SK-N-DZ (cell line): ENCODE data around the gene SNX19. TPM values are rescaled to one million over a fixed set of nuclear protein-coding genes. Genes with fewer than 3 reads are reported as not detected.
A peak's percentile ranks its signal among the peaks of the same experiment; 100 is the strongest.
"Not testable (repeated sequence)": the region's sequence is repeated elsewhere in the genome, so short reads cannot be mapped to it uniquely, and the experiment has no call there.

Experiments
- DNase-seq: peaks from one replicate; pipeline ENCODE4 v3.0.0-alpha.2; 2015; ENCODE audit warnings: low spot score
- polyA plus RNA-seq, 2 experiments: library from polyadenylated mRNA; depleted of rRNA; stranded (reverse); fragments of >200 nt; gene quantifications; 2 replicates each; pipeline ENCODE4 v1.2.3, GENCODE V29; 2014

SNX19 gene, protein sequence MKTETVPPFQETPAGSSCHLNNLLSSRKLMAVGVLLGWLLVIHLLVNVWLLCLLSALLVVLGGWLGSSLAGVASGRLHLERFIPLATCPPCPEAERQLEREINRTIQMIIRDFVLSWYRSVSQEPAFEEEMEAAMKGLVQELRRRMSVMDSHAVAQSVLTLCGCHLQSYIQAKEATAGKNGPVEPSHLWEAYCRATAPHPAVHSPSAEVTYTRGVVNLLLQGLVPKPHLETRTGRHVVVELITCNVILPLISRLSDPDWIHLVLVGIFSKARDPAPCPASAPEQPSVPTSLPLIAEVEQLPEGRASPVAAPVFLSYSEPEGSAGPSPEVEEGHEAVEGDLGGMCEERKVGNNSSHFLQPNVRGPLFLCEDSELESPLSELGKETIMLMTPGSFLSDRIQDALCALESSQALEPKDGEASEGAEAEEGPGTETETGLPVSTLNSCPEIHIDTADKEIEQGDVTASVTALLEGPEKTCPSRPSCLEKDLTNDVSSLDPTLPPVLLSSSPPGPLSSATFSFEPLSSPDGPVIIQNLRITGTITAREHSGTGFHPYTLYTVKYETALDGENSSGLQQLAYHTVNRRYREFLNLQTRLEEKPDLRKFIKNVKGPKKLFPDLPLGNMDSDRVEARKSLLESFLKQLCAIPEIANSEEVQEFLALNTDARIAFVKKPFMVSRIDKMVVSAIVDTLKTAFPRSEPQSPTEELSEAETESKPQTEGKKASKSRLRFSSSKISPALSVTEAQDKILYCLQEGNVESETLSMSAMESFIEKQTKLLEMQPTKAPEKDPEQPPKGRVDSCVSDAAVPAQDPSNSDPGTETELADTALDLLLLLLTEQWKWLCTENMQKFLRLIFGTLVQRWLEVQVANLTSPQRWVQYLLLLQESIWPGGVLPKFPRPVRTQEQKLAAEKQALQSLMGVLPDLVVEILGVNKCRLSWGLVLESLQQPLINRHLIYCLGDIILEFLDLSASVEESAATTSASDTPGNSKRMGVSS
- polyA plus RNA-seq (2014; cell fraction: cytosol; rRNA removed): 20.1 and 20.2 TPM in 2 replicates
- polyA plus RNA-seq (2014; cell fraction: nucleus; rRNA removed): 9.2 and 17.0 TPM in 2 replicates

GRCh38 chr11:130916238-130916855 is at the start of gene SNX19:
SNX19 (minus strand) TSS chr11:130916479; CDS start chr11:130915939, 540 bp downstream.
- DNase-seq: peak; percentile 71

DNA sequence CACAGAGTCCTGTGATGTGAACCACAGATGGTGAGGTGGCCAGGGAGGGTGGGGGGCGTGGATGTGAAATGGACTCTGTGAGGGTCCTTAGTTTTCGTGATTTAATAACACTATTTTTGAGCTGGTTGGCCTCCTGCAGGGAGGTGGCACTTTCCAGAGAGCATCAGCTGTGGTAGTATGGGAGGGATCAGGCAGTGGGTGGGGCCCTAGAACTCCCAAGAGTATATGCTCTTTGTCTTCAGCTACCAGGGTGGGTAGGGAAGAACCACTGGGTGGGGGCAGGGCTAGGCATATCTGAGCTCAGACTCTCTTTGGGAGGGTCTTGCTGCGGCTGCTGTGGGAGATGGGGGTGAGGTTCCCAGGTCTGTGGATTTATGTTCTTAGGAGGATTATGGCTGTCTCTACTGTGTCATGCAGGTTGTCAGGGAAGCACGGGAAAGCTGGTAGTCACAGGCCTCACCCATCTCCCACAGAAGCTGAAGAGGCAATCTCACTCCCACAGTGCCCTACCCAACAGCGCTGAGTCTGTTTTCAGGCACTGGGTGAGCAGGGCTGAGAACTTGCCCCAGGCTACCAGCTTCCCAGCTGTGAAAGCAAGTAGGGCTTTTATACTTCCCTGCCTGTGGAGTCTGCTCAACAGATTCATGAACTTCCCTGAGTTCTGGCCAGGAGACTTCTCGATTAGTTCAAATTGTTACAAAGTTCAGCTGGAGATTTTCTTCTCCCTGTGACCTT is 47.9 kb upstream of the SNX19 start:
- DNase-seq: no peak

DNA sequence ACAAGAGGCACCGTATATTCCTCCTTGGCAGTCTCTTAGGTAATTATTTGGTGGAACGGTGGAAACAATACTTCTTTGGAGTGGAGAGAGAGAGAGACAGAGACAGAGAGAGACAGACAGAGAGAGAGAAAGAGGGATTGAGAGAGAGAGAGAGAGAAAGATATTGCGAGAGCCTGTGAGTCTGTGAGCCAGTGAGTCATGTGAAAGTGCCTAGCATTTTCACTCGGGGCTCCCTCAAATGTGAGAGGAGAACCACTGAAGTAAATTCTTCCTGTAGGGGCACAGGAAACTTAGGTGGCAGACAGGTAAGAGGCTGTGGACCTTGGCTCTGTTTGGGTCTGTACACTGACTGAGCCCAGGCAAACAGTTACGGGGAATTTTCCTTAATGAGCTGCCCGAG is 31.6 kb upstream of the SNX19 start:
- DNase-seq: no peak

GRCh38 chr11:130947481-130947880 is 31.2 kb upstream of the SNX19 start:
- DNase-seq: no peak

DNA sequence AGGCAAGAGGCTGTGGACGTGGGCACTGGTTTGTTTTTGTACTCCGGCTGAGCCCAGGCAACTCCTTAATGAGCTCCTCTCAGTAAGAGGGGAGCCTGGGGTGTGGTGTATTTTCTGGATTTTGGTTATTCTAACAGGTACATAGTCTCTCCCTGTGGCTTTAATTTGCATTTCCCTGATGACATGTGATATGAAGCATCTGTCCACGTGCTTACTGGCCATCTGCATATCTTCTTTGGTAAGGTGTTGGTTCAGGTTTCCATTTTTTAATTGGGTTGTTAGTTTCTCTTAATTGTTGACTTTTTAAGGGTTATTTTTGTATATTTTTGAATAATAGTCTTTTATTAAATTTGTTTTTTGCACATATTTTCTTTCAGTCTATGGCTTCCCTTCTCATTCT is 30.8 kb upstream of the SNX19 start:
- no peak for DNase-seq

DNA sequence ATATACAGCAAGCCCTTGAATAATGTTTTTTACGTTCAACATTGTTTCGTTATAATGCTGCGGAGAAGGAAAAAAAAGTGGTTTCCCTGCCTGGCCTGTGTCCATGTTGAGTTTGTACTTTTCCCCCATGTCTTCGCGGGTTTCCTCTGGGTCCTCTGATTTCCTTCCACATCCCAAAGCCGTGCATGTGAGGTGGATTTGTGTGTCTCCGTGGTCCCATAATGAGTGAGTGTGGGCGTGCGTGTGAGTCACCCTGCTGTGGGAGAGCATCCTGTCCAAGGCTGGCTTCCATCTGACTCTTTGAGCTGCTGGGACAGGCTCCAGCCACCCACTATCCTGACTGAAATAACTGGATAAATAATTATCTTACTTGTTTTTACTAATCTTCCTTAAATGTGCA is 29.6 kb upstream of the SNX19 start:
- DNase-seq: no peak

DNA sequence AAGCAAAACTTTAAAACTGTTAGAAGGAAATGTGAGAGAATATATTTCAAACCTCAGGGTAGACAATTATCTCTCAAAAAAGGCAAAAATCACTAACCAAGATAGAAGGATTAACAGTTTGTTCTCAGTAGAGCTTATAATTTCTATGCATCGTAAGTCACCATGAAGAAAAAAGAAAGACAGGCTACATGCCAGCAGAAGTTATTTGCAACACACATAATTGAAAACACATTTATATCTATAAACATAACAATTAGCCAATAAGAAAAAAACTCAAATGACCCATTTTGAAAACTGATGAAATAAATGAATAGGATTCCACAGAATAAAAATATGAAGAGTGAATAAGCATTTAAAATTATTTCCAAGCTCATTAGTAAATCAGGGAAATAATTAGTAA is 24.4 kb upstream of the SNX19 start:
- no peak for DNase-seq

DNA sequence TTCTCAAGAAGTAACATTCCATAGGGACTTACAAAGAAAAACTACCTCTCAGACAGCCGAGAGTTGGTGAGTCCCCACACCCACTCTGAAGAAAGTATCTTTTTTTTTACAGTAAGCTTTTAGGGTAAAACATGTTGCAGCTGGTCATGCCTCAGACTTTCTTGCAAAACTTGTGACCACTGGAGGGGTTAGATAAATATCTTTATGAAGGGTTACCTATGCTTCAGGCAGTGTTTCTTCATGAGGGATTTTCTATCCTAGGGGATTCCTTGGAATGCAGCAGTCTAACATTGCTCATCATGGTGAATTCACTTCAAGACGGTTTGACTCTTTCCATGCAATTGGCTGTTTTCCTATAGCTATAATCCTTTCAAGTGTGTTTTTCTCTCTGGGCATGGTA is 20.8 kb upstream of the SNX19 start:
- no peak for DNase-seq

DNA sequence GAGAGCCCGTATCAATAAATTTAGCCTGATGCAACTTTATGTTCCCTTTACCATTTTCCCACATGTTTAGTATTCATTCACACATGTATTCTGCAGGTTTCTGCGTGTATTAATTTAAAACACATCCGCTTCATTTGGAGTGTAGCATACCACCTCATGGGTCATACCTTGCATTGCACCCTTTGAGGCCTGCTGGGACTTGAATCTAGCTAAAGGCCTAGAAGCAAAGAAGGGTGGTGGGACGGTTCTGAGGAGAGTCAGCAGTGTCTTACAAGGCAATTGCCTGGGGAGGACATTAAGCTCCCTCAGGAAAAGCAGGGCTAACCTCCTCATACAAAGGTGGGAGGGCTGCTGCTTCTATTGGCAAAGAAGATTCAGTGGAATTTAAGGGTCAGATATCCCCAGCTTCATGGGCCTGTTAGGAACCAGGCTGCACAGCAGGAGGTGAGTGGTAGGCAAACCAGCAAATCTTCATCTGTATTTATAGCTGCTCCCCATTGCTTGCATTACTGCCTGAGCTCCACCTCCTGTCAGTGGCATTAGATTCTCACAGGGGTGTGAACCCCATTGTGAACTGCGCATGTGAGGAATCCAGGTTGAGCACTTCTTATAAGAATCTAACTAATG is 15.9 kb upstream of the SNX19 start:
- DNase-seq: no peak

GRCh38 chr11:130924750-130925149 is 8.5 kb upstream of the SNX19 start:
- DNase-seq: no peak

- not testable (repeated sequence) for DNase-seq
These were observed 4.3 kb upstream of the SNX19 start for GRCh38 chr11:130920612-130921011.

DNA sequence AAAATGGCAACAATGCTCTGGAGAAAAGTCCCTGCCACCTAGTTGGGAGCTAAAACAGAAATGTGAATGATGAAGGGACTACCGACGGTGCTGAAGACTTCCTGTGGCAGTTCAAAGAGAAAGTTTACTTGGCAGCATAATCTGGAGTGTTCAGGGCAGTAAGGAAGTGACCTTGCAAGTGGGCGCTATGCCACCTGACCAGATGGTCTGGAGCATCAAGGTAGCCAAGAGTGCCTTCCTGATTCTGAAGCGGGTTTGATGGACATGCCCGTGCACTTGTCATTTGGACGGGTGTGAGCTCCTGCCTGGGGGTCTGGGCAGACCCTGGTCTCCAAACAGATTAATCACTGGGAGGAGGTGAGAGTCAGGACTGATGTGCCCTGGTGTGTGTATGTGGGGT is 1.8 kb upstream of the SNX19 start:
- no peak for DNase-seq

GRCh38 chr11:130916910-130917309 is 631 bp upstream of the SNX19 start:
- no peak for DNase-seq

GRCh38 chr11:130915603-130916237 is 559 bp downstream of the SNX19 start:
- no peak for DNase-seq

GRCh38 chr11:130913268-130913667 is 3.0 kb downstream of the SNX19 start:
- no peak for DNase-seq

DNA sequence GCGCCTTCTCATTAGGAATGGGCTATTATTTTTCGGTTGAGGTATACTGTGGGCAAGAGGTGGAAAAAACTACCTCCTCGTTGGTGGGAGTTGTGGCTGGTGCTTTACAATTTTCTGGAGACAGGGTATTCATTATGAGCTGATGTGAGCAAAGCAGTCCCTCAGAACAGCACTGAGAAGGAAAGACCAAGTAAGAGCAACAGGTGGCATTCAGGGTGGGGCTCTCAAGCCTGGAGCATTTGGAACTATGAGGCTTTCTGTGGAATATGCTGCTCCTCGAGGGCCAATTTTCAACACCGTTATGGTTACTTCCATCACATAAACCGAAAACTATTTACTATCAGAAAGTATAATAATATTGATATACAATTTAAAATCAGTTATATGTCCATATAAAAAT is 3.7 kb downstream of the SNX19 start:
- DNase-seq: no peak

DNA sequence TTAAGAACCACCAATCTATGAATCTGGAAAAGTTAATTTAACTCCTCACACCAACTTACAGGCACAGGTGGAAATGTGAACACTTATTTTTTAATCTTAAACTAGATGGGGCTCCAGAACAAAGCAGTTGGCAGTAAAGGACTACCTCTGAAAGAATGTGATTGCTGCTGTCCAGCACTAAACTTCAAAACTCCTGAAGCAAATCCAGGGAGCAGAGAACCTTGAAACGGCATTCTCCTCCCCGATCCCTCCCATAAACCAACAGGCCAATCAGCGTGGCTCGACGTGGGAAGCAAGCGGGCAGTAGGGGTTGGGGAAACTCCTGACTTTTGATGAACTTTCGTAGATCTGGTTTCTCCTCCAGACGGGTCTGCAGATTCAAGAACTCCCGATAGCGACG is 5.0 kb downstream of the SNX19 start:
- no peak for DNase-seq

DNA sequence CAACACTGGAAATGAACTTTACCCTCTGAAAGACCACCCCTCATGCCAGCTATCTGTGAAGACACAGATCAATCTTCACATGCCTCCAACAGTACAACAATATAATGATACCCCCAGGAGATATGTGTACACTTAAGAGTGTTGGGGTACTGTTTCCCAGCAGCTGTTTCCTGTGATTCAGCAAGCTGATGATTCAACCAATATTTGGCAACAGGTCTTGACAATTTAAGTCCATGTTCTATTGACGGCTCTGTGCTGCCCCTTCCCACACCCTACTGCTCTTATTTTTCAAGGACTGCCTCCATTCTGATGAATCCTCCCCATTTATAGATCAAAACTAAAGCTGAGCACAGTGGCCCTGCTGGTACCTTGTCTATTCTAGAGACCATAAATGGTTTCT is 6.6 kb downstream of the SNX19 start:
- DNase-seq: no peak

GRCh38 chr11:130908770-130909625 is 7.3 kb downstream of the SNX19 start:
- no peak for DNase-seq
